T-cell (primary cell): ENCODE data around the gene MXRA8. TPM values are rescaled to one million over a fixed set of nuclear protein-coding genes. Genes with fewer than 3 reads are reported as not detected.
A peak's percentile ranks its signal among the peaks of the same experiment; 100 is the strongest.

Source experiments
- ATAC-seq, 4 experiments: fragments of 200-7000 bp in 3 of 4; fragments of 150-1000 bp in 1 of 4; cut with Tn5 transposase; replicated peaks in 1 of 4; 1 replicate in 3 of 4; 2 replicates in 1 of 4; pipeline ENCODE4 v1.10.0; 2021; ENCODE audit warnings: moderate library complexity in 3 of 4, mild to moderate bottlenecking in 2 of 4, moderate number of reproducible peaks in 1 of 4
- CTCF ChIA-PET, 2 donors: fragments of 300-600 bp; sonication (Branson Sonifier 250); formaldehyde crosslinking; loops; one replicate each; lab custom pipeline; 2022; ENCODE audit warnings: antibody characterized with exemption in 2 of 2; lab: Charles Lee
- POLR2A ChIA-PET, 2 donors: fragments of 300-600 bp; sonication (Branson Sonifier 250); formaldehyde crosslinking; loops; one replicate each; lab custom pipeline; 2022; ENCODE audit warnings: antibody characterized with exemption in 2 of 2; lab: Charles Lee
- DNase-seq, 35 experiments: peaks; one replicate each; pipeline versions ENCODE4 v3.0.0 to v3.0.0-alpha.2; 2013 to 2023
- H3K27ac ChIP-seq: one replicate; pipeline ENCODE4 v1.5.1; 2013; ENCODE audit warnings: low read length
- H3K27me3 ChIP-seq, 2 experiments: replicated peaks in 1 of 2; 1 replicate in 1 of 2; 2 replicates in 1 of 2; pipeline versions ENCODE4 v1.6.1 to v1.7.0; 2013; ENCODE audit warnings: low read length in 1 of 2, mixed read lengths in 1 of 2; ENCODE audit not compliant: control insufficient read depth in 2 of 2, insufficient read depth in 2 of 2; ENCODE audit errors: extremely low read depth in 1 of 2
- H3K36me3 ChIP-seq, 2 donors: 1 replicate in 1 of 2; 2 replicates in 1 of 2; pipeline versions ENCODE4 v1.6.1 to v1.7.0; 2013; ENCODE audit warnings: low read length in 1 of 2; ENCODE audit not compliant: control insufficient read depth in 2 of 2, insufficient read depth in 1 of 2; ENCODE audit errors: extremely low read depth in 1 of 2
- H3K4me1 ChIP-seq, 2 experiments: 1 replicate in 1 of 2; 2 replicates in 1 of 2; pipeline versions ENCODE4 v1.6.1 to v1.7.0; 2013; ENCODE audit warnings: low read length in 2 of 2, mixed read lengths in 1 of 2; ENCODE audit not compliant: insufficient read depth in 2 of 2, control insufficient read depth in 1 of 2; ENCODE audit errors: extremely low read depth in 1 of 2
- H3K4me3 ChIP-seq, 2 donors: 1 replicate in 1 of 2; 2 replicates in 1 of 2; pipeline versions ENCODE4 v1.5.1 to v1.7.0; 2013; ENCODE audit warnings: mild to moderate bottlenecking in 2 of 2, low read length in 1 of 2, moderate library complexity in 1 of 2; ENCODE audit not compliant: control insufficient read depth in 1 of 2; ENCODE audit errors: extremely low read depth in 1 of 2
- H3K9me3 ChIP-seq: 2 replicates; pipeline ENCODE4 v1.7.0; 2013
- H3K27ac Mint-ChIP-seq, 2 donors: one replicate each; pipeline ENCODE4 v1.8.0; 2020 to 2021; ENCODE audit warnings: mild to moderate bottlenecking in 2 of 2, mixed read lengths in 2 of 2
- H3K27me3 Mint-ChIP-seq, 2 donors: one replicate each; pipeline ENCODE4 v1.8.0; 2021 to 2022; ENCODE audit warnings: mixed read lengths in 2 of 2
- H3K36me3 Mint-ChIP-seq: one replicate; pipeline ENCODE4 v1.8.0; 2021; ENCODE audit warnings: mixed read lengths
- H3K4me1 Mint-ChIP-seq, 3 donors: one replicate each; pipeline ENCODE4 v1.8.0; 2020 to 2022; ENCODE audit warnings: mixed read lengths in 3 of 3, mild to moderate bottlenecking in 1 of 3
- H3K4me3 Mint-ChIP-seq, 3 donors: one replicate each; pipeline ENCODE4 v1.8.0; 2020 to 2022; ENCODE audit warnings: mild to moderate bottlenecking in 3 of 3, mixed read lengths in 3 of 3, moderate library complexity in 3 of 3
- H3K9me3 Mint-ChIP-seq, 3 donors: one replicate each; pipeline ENCODE4 v1.8.0; 2020 to 2022; ENCODE audit warnings: mixed read lengths in 3 of 3
- WGBS: methylation state at CpG from one replicate; pipeline ENCODE4 v1.1.5; 2013; ENCODE audit warnings: missing lambda C conversion rate; ENCODE audit not compliant: insufficient coverage; 5-methylcytosine and 5-hydroxymethylcytosine counted together
- total RNA-seq, 35 experiments: library from RNA in 6 of 35; stranded (reverse) in 6 of 35; fragments of 120-200 nt in 1 of 35; gene quantifications; one replicate each; pipeline versions ENCODE4 v1.2.1 to v1.2.4 and lab custom pipeline; 2013 to 2026

The MXRA8 gene
- total RNA-seq, 5 donors from 2014 or later (not counting 1 experiment from before 2014, with no cell fraction given): 0.99 to 6.8 (median 1.9) TPM

DNA sequence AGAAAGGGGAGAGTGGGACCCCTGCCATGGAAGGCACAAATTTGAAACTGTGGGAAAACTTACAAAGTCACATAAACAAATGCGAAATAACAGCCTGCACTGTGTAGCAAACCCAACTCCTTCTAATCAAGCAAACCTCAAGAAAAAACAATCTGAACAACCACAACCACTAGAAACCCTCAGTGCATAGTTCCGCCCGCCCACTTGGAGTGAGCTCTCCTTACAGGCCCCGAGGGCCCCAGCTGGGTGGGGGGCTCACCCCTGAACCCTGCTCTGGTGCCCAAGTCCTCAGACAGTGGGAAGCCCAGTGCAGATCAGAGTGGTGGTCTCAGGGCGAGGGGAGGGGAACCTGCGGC is 931 bp upstream of the MXRA8 start:
- Mint-ChIP-seq H3K4me3 (peak overlapping the region in 1 of 3 donors; percentile 73), H3K36me3 (no peaks in the 10 kb centered on the region), H3K4me1 (peaks cover 7 to 16% (median 12%) of the 10 kb centered on the region in 3 donors), H3K27me3 (peaks cover 0 to 16% of the 10 kb centered on the region in 2 donors), H3K27ac (peak overlapping the region; percentile 39 to 69), H3K9me3 (no peaks in the 10 kb centered on the region)
- no peaks in the 10 kb centered on the region for H3K9me3 ChIP-seq
- no peaks in the 10 kb centered on the region for H3K36me3 ChIP-seq
- CTCF ChIA-PET: interaction anchor here in 1 of 2 donors (0.6 kb wide), 1 partner anchor 12 kb away, joined by 7 read pairs; no protein-coding TSS in a partner anchor
- POLR2A ChIA-PET: no interaction called here
- WGBS: 40% methylated on average over 5 of the region's 6 CpGs
- DNase-seq (peak in 5 of 35 experiments; percentile 29 to 56 (median 43)), ATAC-seq (peak; percentile 39 to 75 (median 64))
- H3K4me3 ChIP-seq: no peak overlapping the region
- H3K27me3 ChIP-seq: peaks cover 0 to 62% of the 10 kb centered on the region in 2 experiments
- no peak overlapping the region for H3K27ac ChIP-seq
- H3K4me1 ChIP-seq: peaks cover 9 to 37% of the 10 kb centered on the region in 2 experiments

DNA sequence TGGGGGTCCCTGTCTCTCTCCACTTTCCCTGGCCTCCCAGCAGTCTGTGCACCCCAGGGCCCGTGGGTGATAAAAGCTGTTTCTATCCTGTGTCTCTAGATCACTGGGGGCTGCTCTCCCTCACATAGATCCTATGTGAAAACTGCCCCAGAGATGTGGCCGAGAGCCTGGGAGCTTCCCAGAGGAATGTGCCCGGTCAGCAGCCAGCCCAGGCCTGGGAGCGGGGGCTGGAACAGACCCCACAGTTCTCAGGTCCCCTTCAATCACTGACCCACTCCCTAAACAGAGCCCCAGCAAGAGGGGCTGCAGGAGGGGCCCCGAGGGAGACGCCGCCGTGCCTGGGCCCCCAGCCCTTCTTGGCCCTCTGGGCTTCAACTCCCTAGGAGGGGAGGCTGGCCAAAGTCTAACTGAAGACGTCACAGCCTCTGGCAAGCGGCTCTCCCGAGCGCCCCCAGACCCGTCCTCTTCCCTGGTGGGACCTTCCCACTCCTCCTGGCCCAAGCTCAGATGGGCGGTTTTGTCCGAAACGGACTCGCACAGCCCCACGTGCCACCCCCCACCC is 403 bp downstream of the MXRA8 start:
- Mint-ChIP-seq H3K9me3 (no peaks in the 10 kb centered on the region), H3K4me1 (peaks cover 8 to 26% (median 16%) of the 10 kb centered on the region in 3 donors), H3K27ac (peak overlapping the region in 1 of 2 donors; percentile 4), H3K36me3 (no peaks in the 10 kb centered on the region), H3K4me3 (peak overlapping the region in 1 of 3 donors; percentile 73), H3K27me3 (peaks cover 0 to 25% of the 10 kb centered on the region in 2 donors)
- Histone ChIP-seq H3K27ac (no peak overlapping the region), H3K4me3 (no peak overlapping the region), H3K36me3 (no peaks in the 10 kb centered on the region), H3K27me3 (peaks cover 0 to 73% of the 10 kb centered on the region in 2 experiments), H3K4me1 (peaks cover 11 to 51% of the 10 kb centered on the region in 2 experiments), H3K9me3 (no peaks in the 10 kb centered on the region)
- ChIA-PET CTCF (no interaction called here), POLR2A (no interaction called here)
- no peak for DNase-seq
- no peak for ATAC-seq
- 39% methylated on average over 14 of the region's 18 CpGs for WGBS

DNA sequence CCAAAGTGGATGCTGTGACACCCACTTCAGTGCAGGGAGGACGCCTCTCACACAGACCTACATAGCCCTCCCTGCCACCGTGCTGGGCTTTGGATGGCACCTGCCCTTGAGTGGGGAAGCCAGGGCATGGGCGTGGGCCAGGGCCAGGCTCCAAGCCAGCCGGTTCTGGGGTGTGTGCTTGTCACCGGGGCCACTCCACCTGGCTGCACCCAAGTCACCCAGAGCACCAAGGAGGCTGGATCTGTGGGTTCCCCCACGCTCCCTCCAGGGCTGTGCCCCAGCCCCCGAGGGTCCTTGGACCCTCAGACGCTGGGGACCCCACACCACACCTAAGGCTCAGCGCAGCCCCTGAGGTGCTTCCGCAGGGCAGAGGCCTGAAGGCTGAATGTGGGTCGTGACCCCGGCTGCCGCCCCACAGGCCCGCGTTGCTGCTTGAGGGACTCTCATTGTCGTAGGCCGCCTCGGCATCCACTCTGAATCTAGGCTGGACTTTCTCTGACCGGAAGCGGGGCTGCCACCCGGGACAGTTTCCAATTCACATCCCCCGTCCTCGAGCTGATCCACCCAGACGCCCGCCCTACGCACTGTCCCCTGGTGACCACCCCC is 1.5 kb downstream of the MXRA8 start:
- no peak overlapping the region for H3K27ac Mint-ChIP-seq
- CTCF ChIA-PET: no interaction called here

GRCh38 chr1:1356166-1356795 is 2.1 kb downstream of the MXRA8 start:
- no peak overlapping the region for H3K27ac Mint-ChIP-seq
- peaks cover 0 to 86% of the 10 kb centered on the region in 2 experiments for H3K27me3 ChIP-seq
- no peak overlapping the region for H3K4me3 ChIP-seq
- H3K36me3 ChIP-seq: no peaks in the 10 kb centered on the region
- peaks cover 11 to 65% of the 10 kb centered on the region in 2 experiments for H3K4me1 ChIP-seq
- WGBS: 59% methylated on average over 6 of the region's 8 CpGs
- H3K27ac ChIP-seq: no peak overlapping the region
- H3K27me3 Mint-ChIP-seq: peaks cover 7 to 35% of the 10 kb centered on the region in 2 donors
- no peaks in the 10 kb centered on the region for H3K36me3 Mint-ChIP-seq
- ATAC-seq (no peak), DNase-seq (no peak)
- no peak overlapping the region for H3K4me3 Mint-ChIP-seq
- H3K9me3 ChIP-seq: no peaks in the 10 kb centered on the region
- H3K4me1 Mint-ChIP-seq: peaks cover 18 to 36% (median 22%) of the 10 kb centered on the region in 3 donors
- ChIA-PET CTCF (no interaction called here), POLR2A (no interaction called here)
- no peaks in the 10 kb centered on the region for H3K9me3 Mint-ChIP-seq

More for the DNA sequence above, 1.5 kb downstream of the MXRA8 start:
- Mint-ChIP-seq H3K27me3 (peaks cover 7 to 35% of the 10 kb centered on the region in 2 donors), H3K36me3 (no peaks in the 10 kb centered on the region), H3K9me3 (no peaks in the 10 kb centered on the region), H3K4me3 (peak overlapping the region in 1 of 3 donors; percentile 16), H3K4me1 (peaks cover 18 to 36% (median 22%) of the 10 kb centered on the region in 3 donors)
- H3K4me3 ChIP-seq: no peak overlapping the region
- H3K27ac ChIP-seq: no peak overlapping the region
- H3K36me3 ChIP-seq: no peaks in the 10 kb centered on the region
- ATAC-seq: no peak
- H3K4me1 ChIP-seq: peaks cover 11 to 59% of the 10 kb centered on the region in 2 experiments
- WGBS: 74% methylated on average over 26 of the region's 26 CpGs
- peaks cover 0 to 83% of the 10 kb centered on the region in 2 experiments for H3K27me3 ChIP-seq
- DNase-seq: no peak
- H3K9me3 ChIP-seq: no peaks in the 10 kb centered on the region
- POLR2A ChIA-PET: no interaction called here

GRCh38 chr1:1355416-1355815 is 2.9 kb downstream of the MXRA8 start:
- CTCF ChIA-PET: no interaction called here
- Histone ChIP-seq H3K4me3 (no peak overlapping the region), H3K4me1 (peaks cover 11 to 63% of the 10 kb centered on the region in 2 experiments), H3K27me3 (peaks cover 0 to 79% of the 10 kb centered on the region in 2 experiments), H3K9me3 (no peaks in the 10 kb centered on the region), H3K27ac (no peak overlapping the region), H3K36me3 (no peaks in the 10 kb centered on the region)
- 4% methylated on average over 40 of the region's 52 CpGs for WGBS
- Mint-ChIP-seq H3K27me3 (peaks cover 7 to 31% of the 10 kb centered on the region in 2 donors), H3K4me3 (no peak overlapping the region), H3K27ac (no peak overlapping the region), H3K36me3 (no peaks in the 10 kb centered on the region), H3K9me3 (no peaks in the 10 kb centered on the region), H3K4me1 (peaks cover 18 to 33% (median 22%) of the 10 kb centered on the region in 3 donors)
- DNase-seq (no peak), ATAC-seq (peak in 2 of 4 experiments; percentile 5 to 14)
- POLR2A ChIA-PET: interaction anchor here in 1 of 2 donors (0.6 kb wide), 1 partner anchor 32 kb away, joined by 5 read pairs; no protein-coding TSS in a partner anchor
